Measurements from ENCODE around the gene NTN4.
"Not testable (repeated sequence)": the region's sequence is repeated elsewhere in the genome, so short reads cannot be mapped to it uniquely, and the experiment has no call there.

NTN4 gene

DNA sequence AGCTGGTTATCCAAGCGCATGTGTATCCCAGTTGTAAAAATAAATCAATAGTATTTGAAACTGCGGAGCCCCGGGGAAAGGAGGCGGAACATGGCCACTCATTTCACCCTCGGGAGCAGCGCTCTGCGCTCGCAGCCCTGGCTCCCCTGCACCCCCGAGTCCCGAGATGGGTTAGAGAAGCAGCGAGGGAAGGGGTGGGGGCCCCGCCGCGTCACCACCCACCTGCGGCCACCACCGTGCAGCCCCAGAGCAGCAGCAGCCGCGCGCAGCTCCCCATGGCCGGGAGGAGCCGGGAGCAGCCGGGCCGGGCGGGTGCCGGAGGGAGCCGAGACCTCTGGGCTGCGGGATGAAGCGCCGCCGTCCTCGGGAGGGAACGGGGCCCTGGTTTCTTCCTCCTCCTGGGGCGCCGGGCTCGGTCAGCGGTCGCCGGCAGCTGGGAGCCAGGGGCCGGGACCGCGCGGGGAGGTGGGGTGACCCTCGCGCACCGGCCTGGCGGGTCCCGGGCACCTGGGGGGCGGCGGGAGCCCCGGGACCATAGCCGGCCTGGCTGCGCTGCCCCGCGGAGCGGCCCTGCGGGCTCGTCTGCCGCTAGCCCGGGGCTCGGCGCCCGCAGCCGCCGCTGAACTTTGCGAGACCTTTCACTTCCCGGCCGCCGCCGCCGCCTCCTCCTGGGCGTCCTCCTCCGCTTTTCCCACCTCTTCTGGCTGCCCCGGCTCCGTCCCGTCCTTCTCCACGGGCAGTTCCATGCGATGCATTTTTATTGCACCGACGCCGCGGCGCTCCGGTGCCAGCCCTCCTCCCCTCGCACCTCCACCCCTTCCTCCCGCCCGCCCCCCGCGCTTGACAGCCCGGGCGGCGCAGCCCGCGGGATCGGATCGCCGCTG lies at the start of gene NTN4:
Gene NTN4, minus strand, starts transcription at position 732 of the 884 bp plus-strand sequence. Its CDS starts 455 bp downstream, at position 277.
- no peak for DNase-seq

DNA sequence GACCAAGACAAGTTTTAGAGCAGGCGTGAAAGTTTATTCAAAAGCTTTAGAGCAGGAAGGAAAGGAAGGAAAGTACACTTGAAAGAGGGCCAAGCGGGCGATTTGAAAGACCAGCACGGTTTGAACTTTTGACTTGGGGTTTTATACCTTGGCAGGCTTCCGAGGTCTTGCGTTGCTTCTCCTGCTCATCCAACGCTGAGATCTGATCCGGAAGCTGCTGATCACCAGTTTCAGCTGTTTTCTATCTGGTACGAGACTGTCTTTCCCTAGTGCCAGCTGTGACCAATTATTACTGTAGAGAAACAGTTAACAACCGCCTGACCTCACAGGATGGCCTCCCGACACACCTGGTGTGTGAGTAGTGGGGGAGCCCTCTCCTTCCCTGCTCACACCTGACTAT lies 47.6 kb upstream of the NTN4 start:
- DNase-seq, result no peak

DNA sequence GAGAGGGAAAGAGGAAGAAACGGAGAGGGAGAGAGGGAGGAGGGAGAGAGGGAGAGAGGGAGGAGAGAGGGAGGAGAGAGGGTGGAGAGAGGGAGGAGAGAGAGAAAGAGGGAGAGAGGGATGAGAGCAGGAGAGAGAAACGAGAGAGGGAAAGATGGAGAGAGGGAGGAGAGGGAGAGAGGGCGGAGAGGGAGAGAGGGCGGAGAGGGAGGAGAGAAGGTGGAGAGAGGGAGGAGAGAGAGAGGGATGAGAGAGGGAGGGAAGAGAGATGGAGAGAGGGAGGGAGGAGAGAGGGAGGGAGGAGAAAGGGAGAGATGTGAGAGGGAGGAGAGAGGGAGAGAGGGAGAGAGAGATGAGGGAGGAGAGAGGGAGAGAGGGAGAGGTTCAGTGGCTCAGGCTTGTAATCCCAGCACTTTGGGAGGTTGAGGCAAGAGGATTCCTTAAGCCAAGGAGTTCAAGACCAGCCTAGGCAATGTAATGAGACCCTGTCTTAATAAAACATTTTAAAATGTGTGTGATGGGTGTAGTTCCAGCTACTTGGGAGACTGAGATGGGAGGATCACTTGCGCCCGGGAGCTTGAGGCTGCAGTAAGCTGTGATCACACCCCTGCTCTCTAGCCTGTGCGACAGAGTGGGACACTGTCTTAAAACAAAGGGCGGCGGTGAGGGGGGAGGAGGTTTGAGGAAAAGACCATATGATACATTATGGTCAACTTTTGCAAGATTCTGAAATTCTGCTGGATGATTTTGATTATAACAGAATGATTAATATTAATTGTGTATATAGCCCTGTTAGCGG lies 46.9 kb upstream of the NTN4 start:
- no peak for DNase-seq

DNA sequence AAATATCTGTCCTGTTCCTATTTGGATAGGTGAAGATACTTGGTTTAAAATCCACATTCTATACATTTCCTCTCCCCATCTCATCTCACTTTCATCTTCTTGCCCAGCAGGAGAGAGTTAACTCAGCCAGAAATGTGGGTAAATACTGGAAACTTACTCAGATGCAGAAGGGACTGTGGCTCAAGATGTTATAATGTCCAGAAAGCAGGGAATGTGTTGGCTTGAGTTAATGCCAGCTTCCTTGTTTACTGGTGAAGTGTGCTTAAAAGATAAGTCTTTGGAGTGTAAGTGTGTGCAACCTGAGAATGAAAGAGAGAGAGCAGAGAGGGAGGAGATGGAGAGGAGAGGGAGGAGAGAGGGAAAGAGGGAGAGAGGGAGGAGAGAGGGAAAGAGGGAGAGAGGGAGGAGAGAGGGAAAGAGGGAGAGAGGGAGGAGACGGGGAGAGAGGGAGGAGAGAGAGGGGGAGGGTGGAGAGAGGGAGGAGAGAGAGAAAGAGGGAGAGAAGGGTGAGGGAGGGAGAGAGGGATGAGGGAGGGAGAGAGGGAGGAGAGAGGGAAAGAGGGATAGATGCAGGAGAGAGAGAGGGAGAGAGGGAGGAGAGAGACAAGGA lies 46.2 kb upstream of the NTN4 start:
- DNase-seq, result no peak

DNA sequence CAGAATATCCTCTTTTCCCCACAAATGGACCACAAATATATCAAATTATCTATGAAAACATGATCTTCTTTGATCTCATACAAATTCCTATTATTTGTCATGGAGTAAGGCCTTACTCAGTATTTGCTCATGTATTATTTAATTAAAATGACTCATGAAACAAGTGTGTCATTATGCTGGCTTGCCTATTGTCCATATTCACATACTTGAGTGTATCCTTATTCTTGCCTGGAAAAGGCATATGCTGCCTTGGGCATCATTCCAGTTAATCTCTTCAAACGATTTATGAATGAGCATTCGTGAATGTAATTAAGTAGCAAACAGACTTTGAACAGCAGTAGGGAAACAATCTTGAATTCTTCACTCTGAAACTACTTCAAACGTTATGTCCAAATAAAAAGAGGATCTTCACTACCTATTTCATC lies 45.6 kb upstream of the NTN4 start:
- no peak for DNase-seq

DNA sequence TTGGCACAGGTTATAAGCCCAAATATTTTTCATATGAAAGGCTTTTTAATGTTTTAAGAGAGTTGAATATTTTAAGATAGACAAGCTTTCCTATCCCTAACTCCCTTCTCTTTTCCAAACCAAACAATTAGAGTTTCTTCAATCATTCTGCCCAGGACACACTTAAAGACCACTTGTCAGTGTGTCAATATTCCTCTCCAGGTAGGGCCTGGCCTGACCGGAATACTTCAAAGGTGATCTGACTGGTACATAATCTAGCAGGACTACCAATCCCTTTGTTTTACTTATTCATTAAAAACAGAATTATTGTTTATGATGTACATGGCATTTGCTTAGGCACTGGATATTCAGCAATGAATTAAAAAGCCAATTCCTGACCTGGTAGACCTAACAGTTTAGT lies 44.0 kb upstream of the NTN4 start:
- DNase-seq, result no peak

DNA sequence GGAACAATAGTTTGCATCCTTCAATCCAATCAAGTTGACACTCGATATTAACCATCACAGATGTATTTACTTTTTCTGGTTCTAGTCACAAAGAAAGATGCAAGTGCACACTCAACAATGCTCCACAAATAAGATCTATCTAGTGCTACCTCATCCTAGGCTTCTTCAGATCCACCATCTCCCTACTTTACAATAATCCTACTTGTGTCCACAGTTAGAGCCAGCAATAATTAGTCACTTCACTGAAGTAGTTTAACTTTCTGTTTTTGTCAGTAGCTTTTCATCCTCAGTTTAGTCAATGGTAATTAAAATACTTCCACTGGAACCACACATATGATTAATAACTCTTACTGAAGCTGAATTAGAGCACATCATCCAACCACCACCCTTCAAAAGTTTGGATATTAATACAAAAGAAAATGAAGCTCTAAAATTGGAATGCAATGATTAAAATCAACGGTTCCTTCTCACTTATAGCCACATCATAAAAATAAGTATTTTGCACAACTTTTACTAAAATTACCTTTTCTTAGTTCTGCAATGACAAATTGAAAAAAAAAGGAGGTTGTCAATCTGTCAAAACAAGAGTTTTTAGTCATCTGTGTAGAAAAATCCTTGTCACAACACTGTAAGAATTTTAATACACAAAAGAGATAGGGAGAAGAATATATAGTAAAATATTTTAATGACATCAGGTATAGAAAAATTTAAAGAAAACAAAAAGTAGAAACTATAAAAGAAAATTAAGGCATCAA lies 39.9 kb upstream of the NTN4 start:
- DNase-seq, result no peak

DNA sequence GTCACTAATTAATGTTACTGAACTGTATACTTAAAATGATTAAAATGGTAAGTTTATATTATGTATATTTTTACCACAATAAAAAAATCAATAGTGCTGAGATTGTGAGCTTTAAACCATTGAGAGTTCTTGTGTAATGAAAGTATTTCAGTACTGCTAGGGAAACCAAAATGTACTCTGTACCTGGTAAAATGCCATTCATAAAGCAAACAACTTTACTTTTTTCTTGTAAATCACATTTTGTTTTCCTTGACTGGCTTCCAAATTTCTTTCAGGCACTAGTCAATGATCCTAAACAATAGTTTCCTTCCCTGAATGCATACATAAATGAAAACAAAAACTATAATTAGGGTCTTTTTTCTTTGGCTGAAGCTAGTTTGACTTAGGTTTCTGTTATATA lies 38.8 kb upstream of the NTN4 start:
- DNase-seq, result no peak

DNA sequence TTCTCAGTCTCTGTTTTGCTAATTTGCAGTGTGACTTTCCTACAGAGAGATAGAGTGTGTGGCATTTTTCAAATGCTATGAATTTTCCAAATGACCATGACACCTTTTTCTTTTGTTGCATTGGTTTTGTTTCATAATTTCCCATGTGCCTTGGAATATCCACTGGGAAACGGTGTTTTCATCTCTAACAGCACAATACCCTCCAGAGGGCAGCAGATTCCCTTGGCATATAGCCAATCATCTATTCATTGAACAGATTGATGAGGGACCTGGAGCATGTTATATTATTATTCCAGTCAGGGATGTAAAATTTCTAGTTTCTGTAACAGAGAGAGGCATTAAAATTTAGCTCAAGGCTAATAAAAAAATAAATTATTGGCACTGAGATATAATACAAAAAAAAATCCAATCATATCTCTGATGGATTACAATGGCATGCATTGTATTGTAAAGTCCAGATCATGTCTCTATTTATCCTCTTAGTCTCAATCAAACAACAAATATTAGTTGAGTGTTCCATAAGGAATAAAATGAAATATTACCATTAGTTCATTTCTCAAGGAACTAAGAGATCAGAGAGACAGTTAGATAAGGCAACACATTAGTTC lies 29.6 kb upstream of the NTN4 start:
- no peak for DNase-seq

DNA sequence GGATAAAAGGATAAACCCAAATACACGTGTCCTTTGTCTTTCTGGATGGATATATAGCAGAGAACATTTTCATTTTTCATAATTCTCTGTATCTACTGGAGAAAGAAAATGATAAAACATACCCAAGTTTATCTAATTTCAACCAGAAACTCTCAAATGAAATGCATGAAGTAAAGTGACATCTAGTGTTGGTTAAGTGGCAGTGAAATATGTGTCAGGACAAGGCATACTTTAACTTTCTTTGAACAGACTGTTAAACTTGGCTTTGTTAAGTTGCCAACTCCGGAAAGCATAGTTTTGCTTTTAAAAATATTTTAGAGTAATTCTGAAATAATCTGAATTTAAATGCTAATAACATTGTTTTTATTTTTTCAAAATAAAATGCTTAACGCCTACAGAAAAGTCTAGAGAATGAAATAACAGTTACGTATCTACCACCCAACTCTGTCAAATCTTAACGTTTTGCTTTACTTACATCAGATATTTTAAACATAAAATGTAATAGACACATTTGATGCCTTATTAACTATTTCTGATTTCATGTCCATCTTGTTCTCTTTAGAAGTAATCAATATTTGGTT lies 25.2 kb upstream of the NTN4 start:
- DNase-seq, result no peak

DNA sequence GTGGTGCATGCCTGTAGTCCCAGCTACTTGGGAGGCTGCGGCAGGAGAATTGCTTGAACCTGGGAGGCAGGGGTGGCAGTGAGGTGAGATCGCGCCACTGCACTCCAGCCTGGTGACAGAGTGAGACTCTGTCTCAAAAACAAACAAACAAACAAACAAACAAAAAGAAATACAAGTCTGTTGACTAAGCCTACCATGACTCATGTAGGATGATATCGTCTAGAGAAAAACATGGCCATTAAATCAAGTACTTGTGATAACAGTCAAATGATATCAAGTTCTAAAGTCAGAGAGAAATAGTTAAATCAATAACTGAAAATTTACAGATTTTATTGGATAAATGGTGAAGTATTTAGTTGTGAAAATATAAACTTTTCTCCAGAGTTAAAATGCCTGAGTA lies 21.6 kb upstream of the NTN4 start:
- DNase-seq, result not testable (repeated sequence)

DNA sequence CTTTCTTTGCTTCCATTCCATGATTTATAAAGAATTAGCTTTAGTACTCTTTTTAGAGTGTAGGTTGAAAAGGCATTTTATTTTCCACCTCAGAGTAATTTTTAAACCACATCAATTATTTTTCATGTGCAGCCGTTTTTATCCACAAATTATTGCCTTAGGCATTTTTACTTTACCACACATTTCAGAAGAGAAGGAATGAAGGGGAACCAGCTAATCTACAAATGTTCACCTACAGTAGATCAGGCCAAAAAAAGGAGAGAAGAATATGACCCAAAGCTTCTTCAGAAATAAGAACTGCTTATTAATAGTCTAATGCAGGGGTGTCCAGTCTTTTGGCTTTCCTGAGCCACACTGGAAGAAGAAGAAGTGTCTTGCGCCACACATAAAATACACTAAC lies 19.8 kb upstream of the NTN4 start:
- no peak for DNase-seq

DNA sequence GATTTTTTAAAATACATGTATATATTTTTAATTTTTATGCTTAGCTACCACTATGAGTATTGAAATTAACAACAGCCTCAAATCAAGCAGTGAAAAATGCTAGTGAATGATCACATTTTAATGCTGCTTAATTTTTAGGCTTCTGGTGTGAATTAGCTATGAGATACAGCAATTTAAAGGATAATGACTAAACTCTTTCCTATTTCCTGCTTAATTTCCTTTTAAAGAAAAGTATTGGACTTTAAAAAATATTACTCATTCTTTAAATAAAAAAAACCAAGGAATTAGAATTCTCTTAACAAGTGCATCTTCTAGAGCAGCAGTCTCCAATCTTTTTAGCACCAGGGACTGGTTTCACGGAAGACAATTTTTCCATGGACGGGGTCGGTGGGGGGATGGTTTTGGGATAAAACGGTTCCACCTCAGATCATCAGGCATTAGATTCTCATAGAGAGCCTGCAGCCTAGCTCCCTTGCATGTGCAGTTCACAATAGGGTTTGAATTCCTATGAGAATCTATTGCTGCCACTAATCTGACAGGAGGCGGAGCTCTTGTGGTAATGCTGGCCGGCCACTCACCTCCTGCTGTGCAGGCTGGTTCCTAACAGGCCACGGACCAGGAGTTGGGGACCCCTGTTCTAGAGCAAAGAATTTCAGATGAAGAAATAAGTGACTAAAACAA lies 18.6 kb upstream of the NTN4 start:
- DNase-seq, result no peak

DNA sequence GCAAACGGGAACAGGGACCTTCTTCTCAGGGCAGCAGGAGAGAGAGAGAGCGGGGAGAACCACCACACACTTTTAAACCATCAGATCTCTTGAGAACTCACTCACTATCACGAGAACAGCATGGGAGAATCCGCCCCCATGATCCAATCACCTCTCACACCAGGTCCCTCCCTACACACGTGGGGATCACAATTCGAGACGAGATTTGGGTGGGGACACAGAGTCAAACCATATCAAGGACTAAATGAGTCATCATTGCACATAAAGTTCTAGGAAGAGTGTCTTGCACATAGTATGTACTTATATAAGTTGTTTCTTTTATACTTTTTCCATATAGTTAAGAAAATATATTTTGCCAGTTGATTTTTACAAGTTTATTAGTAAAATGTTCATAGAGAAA lies 17.6 kb upstream of the NTN4 start:
- no peak for DNase-seq

DNA sequence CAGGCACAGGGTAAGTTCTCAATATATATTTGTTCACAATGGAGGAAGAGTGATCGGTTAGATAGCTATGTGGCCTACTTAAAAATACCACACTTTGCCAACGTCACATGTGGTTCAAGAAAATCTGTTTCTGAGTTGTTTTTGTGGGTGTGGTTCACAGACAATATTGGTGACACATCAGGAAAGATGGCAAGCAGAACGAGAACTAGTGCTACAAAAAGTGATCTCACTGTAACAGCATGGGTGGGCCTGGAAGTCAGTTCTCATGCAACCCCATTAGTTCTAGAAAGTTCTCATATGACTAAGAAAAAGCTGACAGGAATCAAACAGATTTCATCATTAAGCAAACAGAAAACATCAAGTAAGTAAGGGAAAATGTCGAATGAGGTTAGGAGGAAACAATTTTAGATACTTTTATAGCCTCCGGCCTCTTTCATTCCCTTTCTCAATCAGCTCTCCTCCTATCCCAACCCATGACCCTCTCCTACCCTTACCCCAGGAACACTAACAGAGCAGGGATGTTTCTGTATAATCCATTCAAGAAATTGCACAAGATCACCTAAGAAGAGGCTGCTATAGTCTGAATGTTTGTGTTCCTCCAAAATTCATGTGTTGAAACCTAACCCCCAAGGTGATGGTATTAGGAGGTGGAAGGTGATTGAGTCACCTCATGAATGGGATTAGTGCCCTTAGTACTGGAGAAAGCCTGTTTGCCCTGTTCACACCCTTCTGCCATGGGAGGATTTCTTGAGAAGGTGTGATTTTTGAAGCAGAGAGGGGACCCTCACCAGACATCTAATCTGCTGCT lies 15.5 kb upstream of the NTN4 start:
- peak; percentile 63 for DNase-seq

DNA sequence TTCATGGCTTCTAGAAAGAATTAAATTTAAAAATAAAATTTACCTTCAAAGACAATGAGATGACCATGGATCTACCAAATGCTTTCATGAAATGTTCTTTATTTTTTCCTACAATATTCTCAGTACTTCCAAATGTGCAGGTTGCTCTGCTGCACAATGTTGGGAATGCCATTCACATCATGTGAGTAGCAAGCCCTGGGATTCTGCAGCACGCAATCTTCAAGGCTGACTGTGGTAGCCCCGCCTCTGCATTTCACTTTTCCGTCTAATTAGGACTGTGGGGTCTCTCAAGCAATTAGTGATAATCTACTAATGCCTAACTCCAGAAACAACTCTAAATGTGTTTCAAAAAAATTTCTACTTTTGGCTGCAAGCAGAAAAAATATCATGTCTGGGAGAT lies 13.7 kb upstream of the NTN4 start:
- no peak for DNase-seq

DNA sequence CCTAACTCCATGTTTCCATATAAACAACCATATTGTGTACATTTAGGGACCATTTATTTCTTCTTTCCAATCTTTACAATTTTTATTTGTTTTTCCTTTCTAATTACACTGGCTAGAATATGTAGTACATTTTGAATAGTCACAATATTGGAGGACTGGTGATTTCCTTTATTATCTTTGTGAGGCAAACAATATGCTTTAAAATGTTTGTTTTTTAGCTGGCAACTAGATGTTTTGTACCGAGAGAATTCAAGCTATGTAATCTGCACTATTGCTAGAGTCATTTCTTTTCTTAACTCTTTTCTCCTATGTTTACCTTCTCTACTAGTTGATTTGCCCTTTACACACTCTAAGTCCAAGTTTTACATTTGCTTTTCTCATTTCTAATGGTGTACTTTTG lies 13.3 kb upstream of the NTN4 start:
- no peak for DNase-seq

DNA sequence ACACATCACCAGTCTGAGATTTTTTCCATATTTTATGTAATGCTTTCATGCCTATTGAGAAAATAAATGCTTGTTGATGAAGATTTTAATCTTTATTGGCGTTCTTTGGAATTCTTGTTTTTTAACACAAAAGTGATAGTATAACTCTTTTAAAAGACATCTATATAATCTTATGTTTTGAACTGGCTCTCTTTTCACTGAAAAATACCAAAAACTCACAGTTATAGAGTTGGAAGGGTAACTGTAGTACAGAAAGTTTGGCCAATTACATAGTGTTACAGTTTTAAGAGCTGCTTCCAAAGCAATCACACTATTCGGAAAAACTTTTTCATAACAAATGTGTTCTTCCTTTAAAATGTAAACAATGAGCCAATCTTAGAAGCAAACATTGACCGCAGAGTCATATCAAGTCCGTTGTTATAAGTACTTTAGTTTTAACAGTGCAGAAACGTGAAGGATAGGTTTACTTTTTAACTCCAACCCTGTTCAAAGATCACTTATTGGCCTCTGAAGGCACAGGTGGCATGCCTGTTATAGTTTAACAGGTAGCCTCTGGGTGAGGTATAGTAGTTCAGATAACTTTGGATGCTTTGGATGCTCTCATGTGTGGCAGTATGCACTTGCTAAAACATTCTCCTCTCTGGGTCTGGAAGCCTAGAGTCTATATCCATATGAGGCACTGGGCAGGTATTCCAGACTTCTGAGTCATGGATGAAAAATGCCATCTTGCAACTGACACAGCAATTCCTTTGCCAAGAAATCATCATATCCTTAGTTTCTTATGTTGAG lies 12.1 kb upstream of the NTN4 start:
- no peak for DNase-seq

DNA sequence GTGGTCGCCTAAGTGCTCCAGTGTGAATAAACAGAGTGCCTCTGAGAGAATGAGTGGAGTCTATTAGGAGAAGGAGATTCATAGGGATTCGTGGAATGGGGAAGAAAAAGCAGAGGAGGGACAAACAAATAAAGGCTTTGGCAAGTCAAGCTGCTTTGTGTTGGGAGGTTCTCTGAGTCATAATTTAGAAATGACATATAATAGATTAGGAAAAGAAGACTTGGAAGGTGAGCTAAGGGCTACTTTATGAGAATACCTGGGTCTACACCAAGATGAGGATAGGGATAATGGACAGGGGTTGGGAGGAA lies 6.4 kb upstream of the NTN4 start:
- DNase-seq, result no peak

Data from CD4-positive, alpha-beta T cell treated with Interleukin-4 for 4 hours (primary cell).